AG08395 (cell line): ENCODE results near the gene MCL1.

Source experiments
- DNase-seq: peaks from one replicate; pipeline ENCODE4 v3.0.0; 2012; ENCODE audit warnings: mixed read lengths, low spot score

MCL1 gene

DNA sequence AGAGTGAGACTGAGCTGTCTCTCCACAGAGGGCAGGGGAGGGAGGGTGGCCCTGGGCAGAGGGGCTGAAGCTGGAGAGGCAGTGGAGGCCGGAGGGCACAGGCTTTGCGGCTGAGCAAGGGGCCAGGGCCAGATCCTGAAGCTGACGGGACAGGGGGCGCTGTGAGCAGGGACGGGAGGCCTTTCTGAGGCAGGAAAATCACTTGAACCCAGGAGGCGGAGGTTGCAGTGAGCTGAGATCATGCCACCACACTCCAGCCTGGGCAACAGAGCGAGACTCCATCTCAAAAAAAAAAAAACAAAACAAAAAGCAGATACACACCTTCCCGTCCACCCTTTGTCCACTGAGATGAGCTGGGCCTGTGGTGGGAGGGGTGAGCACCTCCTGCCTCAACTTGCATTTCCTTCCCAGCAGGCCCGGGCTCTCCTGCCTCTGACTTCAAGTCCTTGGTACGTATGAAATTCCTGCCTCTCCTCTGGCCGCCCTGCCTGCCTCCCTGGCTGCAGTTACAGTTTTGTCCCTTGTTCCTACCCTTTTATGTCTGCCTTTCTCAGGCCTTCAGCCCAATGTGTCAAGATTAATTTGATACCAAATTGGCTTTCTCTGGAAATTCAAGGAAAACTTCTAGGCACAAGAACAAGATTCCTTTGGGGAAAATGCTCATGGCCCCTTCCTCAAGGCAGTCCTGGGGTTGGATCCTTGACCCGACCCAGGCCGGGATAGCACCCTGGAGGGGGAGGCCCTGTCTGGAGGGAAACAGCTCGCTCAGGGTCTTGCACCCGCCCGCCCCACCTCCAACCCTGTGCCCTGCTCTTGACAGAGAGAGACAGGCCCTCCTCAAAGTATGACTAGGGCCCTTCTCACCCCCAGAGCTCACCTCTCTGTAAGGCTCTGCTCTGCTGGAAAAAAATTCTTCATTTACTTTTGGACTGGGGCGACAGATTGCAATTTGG is 41.4 kb downstream of the MCL1 start:
- DNase-seq = peak; percentile 58

GRCh38 chr1:150536836-150537731 is 42.3 kb downstream of the MCL1 start:
- no peak for DNase-seq

DNA sequence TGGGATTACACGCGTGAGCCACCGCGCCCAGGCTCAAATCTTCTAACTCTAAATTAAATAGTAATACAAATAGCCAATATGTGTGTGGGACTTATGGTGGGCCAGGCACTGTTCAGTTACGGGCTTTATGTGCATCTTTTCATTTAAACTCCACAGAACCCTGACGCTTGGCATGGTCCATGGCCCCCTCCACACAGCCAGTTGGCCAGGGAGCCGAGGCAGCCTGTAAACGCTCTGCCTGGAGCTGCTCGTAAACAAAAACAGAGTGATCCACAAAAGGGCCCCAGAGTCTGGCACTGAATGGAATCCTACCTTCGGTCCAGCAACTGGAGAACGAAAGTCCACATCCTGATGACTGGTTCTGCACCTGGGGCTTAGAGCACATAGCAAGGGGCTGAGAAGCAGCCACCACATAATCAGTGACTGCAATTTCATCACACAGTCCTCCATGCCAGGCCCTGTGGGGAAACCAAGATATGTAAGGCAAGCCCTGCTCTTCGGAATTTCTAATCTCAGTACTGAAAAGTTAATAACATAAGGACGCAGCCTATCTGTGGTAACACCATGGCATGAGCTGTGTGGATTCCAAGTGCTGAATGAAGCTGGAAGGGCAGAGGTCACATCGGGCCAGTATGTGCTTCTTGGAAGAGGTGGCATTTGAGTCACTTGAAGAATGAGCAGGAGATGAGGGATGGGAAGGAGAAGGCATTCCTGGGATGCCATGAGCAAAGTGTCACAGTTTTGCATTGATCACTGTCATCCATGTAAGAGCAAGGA is 43.7 kb downstream of the MCL1 start:
- DNase-seq = peak; percentile 63

- no peak for DNase-seq
Observed at GRCh38 chr1:150534002-150534401, 45.4 kb downstream of the MCL1 start.

DNA sequence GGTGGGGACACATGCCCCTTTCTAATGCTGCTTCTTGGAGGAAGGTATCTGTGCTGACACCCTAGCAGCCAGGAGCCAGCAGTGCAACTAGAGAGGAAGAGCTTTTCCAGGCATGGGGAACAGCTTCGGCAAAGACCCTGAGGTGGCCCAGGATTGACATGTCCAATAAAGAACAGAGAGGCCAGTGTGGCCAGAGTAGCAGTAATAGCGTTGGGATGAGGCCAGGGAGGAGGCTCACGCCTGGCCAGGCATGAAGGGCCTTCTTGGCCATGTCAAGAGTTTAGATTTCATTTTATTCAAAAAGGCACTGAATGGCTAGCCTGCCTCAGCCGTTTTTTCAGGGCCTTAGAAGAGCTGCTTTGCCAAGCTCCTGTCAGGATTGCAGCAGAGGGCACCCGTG is 46.5 kb downstream of the MCL1 start:
- DNase-seq = no peak

- DNase-seq = no peak
Observed at GRCh38 chr1:150530491-150531159, 48.8 kb downstream of the MCL1 start.

GRCh38 chr1:150529017-150529416 is 50.4 kb downstream of the MCL1 start:
- DNase-seq = peak; percentile 57

DNA sequence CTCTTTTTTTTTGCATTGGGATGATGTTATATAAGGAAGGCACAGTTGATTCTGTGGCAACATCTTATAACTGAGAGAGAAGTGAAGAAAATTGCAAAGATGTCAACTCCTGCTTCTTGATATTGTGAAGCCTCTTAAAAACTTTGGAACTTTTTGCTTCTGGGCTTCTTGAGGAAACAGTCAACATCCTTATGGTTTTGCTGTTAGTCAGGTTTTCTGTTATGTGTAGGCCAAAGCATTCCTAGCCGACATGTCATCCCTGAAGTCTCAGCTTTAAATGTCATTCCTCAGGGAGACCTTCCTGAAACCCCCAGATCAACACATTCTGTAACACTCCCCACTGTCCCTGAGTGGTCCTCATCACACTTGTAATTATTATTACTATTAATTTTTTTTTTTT is 51.2 kb downstream of the MCL1 start:
- peak; percentile 70 for DNase-seq

- DNase-seq = no peak
Observed at GRCh38 chr1:150525348-150525747, 54.1 kb downstream of the MCL1 start.
